HepG2 (cell line): Measurements from ENCODE around the gene ANKS4B. TPM values are rescaled to one million over a fixed set of nuclear protein-coding genes. Genes with fewer than 3 reads are reported as not detected.
A peak's percentile ranks its signal among the peaks of the same experiment; 100 is the strongest.
"Not testable (repeated sequence)": the region's sequence is repeated elsewhere in the genome, so short reads cannot be mapped to it uniquely, and the experiment has no call there.

ENCODE experiments used
- ATAC-seq: fragments of 200-7000 bp; cut with Tn5 transposase; 3 replicates; pipeline ENCODE4 v1.9.1; 2020; ENCODE audit warnings: mild to moderate bottlenecking, moderate library complexity
- BruUV-seq: library from RNA; stranded (reverse); fragments of 400-500 nt; replicated peaks from 2 replicates; lab custom pipeline; 2021; lab: Mats Ljungman, UMichigan
- CTCF ChIA-PET: fragments of 300-600 bp; formaldehyde crosslinking; extraction: SDS; loops from one replicate; lab custom pipeline; 2021; ENCODE audit warnings: low total read pairs, inconsistent platforms, low intra/inter-chr PET ratio; lab: Yijun Ruan, JAX
- POLR2A ChIA-PET: fragments of 350-600 bp; sonication (Branson Sonifier 250); formaldehyde crosslinking; loops from one replicate; lab custom pipeline; 2020; ENCODE audit warnings: antibody characterized with exemption, inconsistent platforms; lab: Yijun Ruan, JAX
- DNase-seq: peaks from one replicate; pipeline ENCODE4 v3.0.0-alpha.2; 2015; ENCODE audit warnings: low spot score
- FAIRE-seq: peaks from 3 replicates; lab custom pipeline; 2011; peaks lifted over from hg19 to GRCh38; lab: Jason Lieb, UNC
- H2AFZ ChIP-seq: one replicate; pipeline ENCODE4 v1.6.1; 2011; ENCODE audit warnings: low read length, inconsistent platforms
- H3K27ac ChIP-seq: fragments of 300-600 bp; 3 replicates; pipeline ENCODE4 v1.8.0; 2011; ENCODE audit warnings: mixed run types, mild to moderate bottlenecking, mixed read lengths, low read length, inconsistent platforms; ENCODE audit not compliant: insufficient read depth; ENCODE audit errors: extremely low read length
- H3K27me3 ChIP-seq, 2 experiments: fragments of 200-600 bp in 1 of 2; 2 replicates in 1 of 2; 3 replicates in 1 of 2; pipeline versions ENCODE4 v1.6.0 to v1.8.0; 2011; ENCODE audit warnings: low read length in 2 of 2, mild to moderate bottlenecking in 2 of 2, moderate library complexity in 2 of 2, inconsistent platforms in 1 of 2; ENCODE audit not compliant: insufficient read depth in 2 of 2, control insufficient read depth in 1 of 2
- H3K36me3 ChIP-seq, 2 experiments: fragments of 200-600 bp in 1 of 2; replicated peaks in 1 of 2; 2 replicates in 1 of 2; 3 replicates in 1 of 2; pipeline versions ENCODE4 v1.5.1 to v1.8.0; 2011; ENCODE audit warnings: low read length in 2 of 2, inconsistent platforms in 1 of 2; ENCODE audit not compliant: insufficient read depth in 2 of 2, control insufficient read depth in 1 of 2
- H3K4me1 ChIP-seq: 2 replicates; pipeline ENCODE4 v1.5.1; 2012; ENCODE audit warnings: low read length, inconsistent platforms; ENCODE audit not compliant: insufficient read depth
- H3K4me2 ChIP-seq: 2 replicates; pipeline ENCODE4 v1.6.0; 2011; ENCODE audit warnings: low read depth, low read length, inconsistent platforms
- H3K4me3 ChIP-seq, 3 experiments: fragments of 200-600 bp in 1 of 3; sonication (generic), shearing (Covaris generic) in 1 of 3; replicated peaks in 1 of 3; 2 replicates each; pipeline ENCODE4 v1.5.1; 2011 to 2016; ENCODE audit warnings: low read length in 3 of 3, inconsistent platforms in 2 of 3, low read depth in 2 of 3, mild to moderate bottlenecking in 2 of 3, control low read depth in 1 of 3, mixed read lengths in 1 of 3; ENCODE audit not compliant: insufficient read depth in 1 of 3
- H3K79me2 ChIP-seq: one replicate; pipeline ENCODE4 v1.6.1; 2011; ENCODE audit warnings: low read length, inconsistent platforms; ENCODE audit not compliant: insufficient read depth
- H3K9ac ChIP-seq: 2 replicates; pipeline ENCODE4 v1.6.0; 2011; ENCODE audit warnings: mild to moderate bottlenecking, low read depth, low read length, inconsistent platforms; ENCODE audit not compliant: insufficient read depth
- H3K9me3 ChIP-seq: 2 replicates; pipeline ENCODE4 v1.5.1; 2012; ENCODE audit warnings: mild to moderate bottlenecking, low read length
- H4K20me1 ChIP-seq: 2 replicates; pipeline ENCODE4 v1.6.0; 2011; ENCODE audit warnings: inconsistent platforms, mild to moderate bottlenecking, low read length, moderate library complexity; ENCODE audit not compliant: insufficient read depth
- ADNP ChIP-seq: sonication (generic); formaldehyde crosslinking; IDR thresholded peaks from 2 replicates; pipeline ENCODE4 v1.4.0; 2020; ENCODE audit warnings: missing genetic modification reagents
- EP300 ChIP-seq, 3 experiments: sonication (generic) in 1 of 3; formaldehyde crosslinking in 1 of 3; IDR thresholded peaks; 2 replicates each; pipeline versions ENCODE4 v1.5.1 to v1.6.1; 2011 to 2020; ENCODE audit warnings: low read depth in 2 of 3, low read length in 2 of 3, borderline replicate concordance in 1 of 3, improper control_type of control experiment in 1 of 3, mild to moderate bottlenecking in 1 of 3, missing genetic modification reagents in 1 of 3, moderate library complexity in 1 of 3
- HDAC2 ChIP-seq: sonication (generic); formaldehyde crosslinking; IDR thresholded peaks from 2 replicates; pipeline ENCODE4 v1.4.0; 2020; ENCODE audit warnings: missing genetic modification reagents
- HMG20A ChIP-seq: IDR thresholded peaks from 2 replicates; pipeline ENCODE4 v1.6.1; 2016; ENCODE audit warnings: borderline replicate concordance
- HNF4A ChIP-seq: sonication (generic); formaldehyde crosslinking; IDR thresholded peaks from 2 replicates; pipeline ENCODE4 v1.4.0; 2020; ENCODE audit warnings: missing genetic modification reagents
- JARID2 ChIP-seq: sonication (generic); formaldehyde crosslinking; IDR thresholded peaks from 2 replicates; pipeline ENCODE4 v1.8.1; 2023; ENCODE audit warnings: missing genetic modification reagents, inconsistent platforms; ENCODE audit not compliant: insufficient replicate concordance
- MZF1 ChIP-seq: sonication (generic); formaldehyde crosslinking; IDR thresholded peaks from 2 replicates; pipeline ENCODE4 v1.8.1; 2023; ENCODE audit warnings: mild to moderate bottlenecking, missing genetic modification reagents, borderline replicate concordance
- NR2F6 ChIP-seq, 2 experiments: IDR thresholded peaks; 2 replicates each; pipeline ENCODE4 v1.6.1; 2016; ENCODE audit warnings: antibody characterized with exemption in 1 of 2, mild to moderate bottlenecking in 1 of 2
- POGZ ChIP-seq: sonication (generic); formaldehyde crosslinking; IDR thresholded peaks from 2 replicates; pipeline ENCODE4 v1.4.0; 2020; ENCODE audit warnings: mild to moderate bottlenecking, missing genetic modification reagents
- SALL1 ChIP-seq: sonication (generic); formaldehyde crosslinking; IDR thresholded peaks from 2 replicates; pipeline ENCODE4 v1.8.0; 2022; ENCODE audit warnings: mild to moderate bottlenecking, missing genetic modification reagents
- ZMYM4 ChIP-seq: sonication (generic); formaldehyde crosslinking; IDR thresholded peaks from 2 replicates; pipeline ENCODE4 v1.8.1; 2023; ENCODE audit warnings: mild to moderate bottlenecking, missing genetic modification reagents
- ZNF101 ChIP-seq: sonication (generic); formaldehyde crosslinking; IDR thresholded peaks from 2 replicates; pipeline ENCODE4 v1.4.0; 2020; ENCODE audit warnings: mild to moderate bottlenecking, low read depth, missing genetic modification reagents, borderline replicate concordance
- ZNF329 ChIP-seq: sonication (generic); formaldehyde crosslinking; IDR thresholded peaks from 2 replicates; pipeline ENCODE4 v1.9.0; 2021; ENCODE audit warnings: low read depth, mild to moderate bottlenecking, missing genetic modification reagents
- ZNF564 ChIP-seq: sonication (generic); formaldehyde crosslinking; IDR thresholded peaks from 2 replicates; pipeline ENCODE4 v1.8.1; 2023; ENCODE audit warnings: mild to moderate bottlenecking, missing genetic modification reagents
- ZNF605 ChIP-seq: sonication (generic); formaldehyde crosslinking; IDR thresholded peaks from 2 replicates; pipeline ENCODE4 v1.8.0; 2022; ENCODE audit warnings: mild to moderate bottlenecking, missing genetic modification reagents
- WGBS: methylation state at CpG from one replicate; pipeline ENCODE4 v1.1.6; 2017; ENCODE audit warnings: low lambda C conversion rate; 5-methylcytosine and 5-hydroxymethylcytosine counted together
- in situ Hi-C: cut with HindIII; loops from 2 replicates; pipeline ENCODE4 v1.10.0; 2017; ENCODE audit warnings: low pct_unique_long_range_greater_than_20kb; ENCODE audit not compliant: extremely low pct_ligation_motif_present
- intact Hi-C: fragments of 100-400 bp; cut with micrococcal nuclease; formaldehyde crosslinking; loops from one replicate; pipeline ENCODE4 v1.10.0; 2022; ENCODE audit not compliant: unreplicated experiment
- polyA plus RNA-seq, 8 experiments: library from polyadenylated mRNA; depleted of rRNA in 3 of 8; stranded (reverse) in 7 of 8; unstranded in 1 of 8; fragments of >200 nt; fragmentation: Illumina TruSeq in 4 of 8; extraction: Trizol in 4 of 8; gene quantifications; 2 replicates each; pipeline versions ENCODE4 v1.2.1 to v1.2.3, GENCODE V29; 2011 to 2016; ENCODE audit warnings: low read depth in 4 of 8, missing spikeins in 1 of 8, mixed read lengths in 1 of 8; ENCODE audit not compliant: insufficient read depth in 1 of 8
- total RNA-seq, 5 experiments: library from RNA; depleted of rRNA; stranded (reverse); fragments of >200 nt; fragmentation: Illumina TruSeq; extraction: Trizol; gene quantifications; 2 replicates each; pipeline ENCODE4 v1.2.3, GENCODE V29; 2016; ENCODE audit warnings: low read depth in 1 of 5
- TF ChIP-seq, protein P1 (sequence below): IDR thresholded peaks from 2 replicates; pipeline ENCODE4 v1.4.0; 2020; ENCODE audit warnings: mild to moderate bottlenecking, missing genetic modification reagents

The ANKS4B gene
- total and polyA plus RNA-seq, 2 of the 13 experiments (the other 11 are each of a cell fraction or from before 2014, with no cell fraction given), result 6.5 to 30.0 TPM

DNA sequence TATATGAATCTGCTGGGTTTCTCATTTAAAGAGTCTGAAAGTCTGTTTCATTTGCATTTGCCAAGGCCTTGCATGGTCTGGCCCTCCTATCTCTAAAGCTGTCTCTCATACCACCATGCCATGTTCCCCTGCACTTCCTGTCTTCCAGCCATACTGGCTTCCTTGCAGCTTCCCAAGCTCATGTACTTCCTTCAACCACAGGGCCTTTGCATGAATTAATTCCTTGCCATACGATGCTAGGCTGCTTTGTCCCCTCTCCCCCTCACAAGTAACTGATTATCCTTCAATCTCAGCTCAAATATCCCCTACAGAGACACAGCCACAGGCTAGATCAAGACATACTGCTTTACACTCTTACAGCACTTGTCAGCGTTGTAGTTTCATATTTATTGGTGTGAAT is 38.8 kb downstream of the ANKS4B start:
- TF ChIP-seq MZF1 (no peak), ZNF605 (CRISPR knock-in tag) (peak; percentile 49; the same call in 1 of the 2 replicates), ZNF101 (no peak), JARID2 (CRISPR knock-in tag) (no peak), ZNF564 (CRISPR knock-in tag) (no peak), ZNF329 (no peak), HDAC2 (CRISPR knock-in tag) (no peak)
- H3K27me3 ChIP-seq, result peaks cover 0 to 10% of the 10 kb centered on the region in 2 experiments; a peak in 2 of 5 replicates
- no peak overlapping the region for H3K4me3 ChIP-seq
- ChIA-PET POLR2A (no interaction called here), CTCF (no interaction called here)
- no peak overlapping the region for H3K27ac ChIP-seq
- H3K4me2 ChIP-seq, result no peak overlapping the region
- WGBS, result 13% methylated on average over 2 of the region's 2 CpGs
- H4K20me1 ChIP-seq, result no peaks in the 10 kb centered on the region
- FAIRE-seq (no peak), DNase-seq (no peak), ATAC-seq (no peak)
- no peak overlapping the region for H2AFZ ChIP-seq
- intact Hi-C loops (no loop called here), in situ Hi-C loops (no loop called here)
- H3K79me2 ChIP-seq, result no peaks in the 10 kb centered on the region
- BruUV-seq, result no TSS peak
- no peaks in the 10 kb centered on the region for H3K36me3 ChIP-seq
- no peaks in the 10 kb centered on the region for H3K9me3 ChIP-seq
- H3K4me1 ChIP-seq, result peaks cover 18% of the 10 kb centered on the region
- H3K9ac ChIP-seq, result no peak overlapping the region

DNA sequence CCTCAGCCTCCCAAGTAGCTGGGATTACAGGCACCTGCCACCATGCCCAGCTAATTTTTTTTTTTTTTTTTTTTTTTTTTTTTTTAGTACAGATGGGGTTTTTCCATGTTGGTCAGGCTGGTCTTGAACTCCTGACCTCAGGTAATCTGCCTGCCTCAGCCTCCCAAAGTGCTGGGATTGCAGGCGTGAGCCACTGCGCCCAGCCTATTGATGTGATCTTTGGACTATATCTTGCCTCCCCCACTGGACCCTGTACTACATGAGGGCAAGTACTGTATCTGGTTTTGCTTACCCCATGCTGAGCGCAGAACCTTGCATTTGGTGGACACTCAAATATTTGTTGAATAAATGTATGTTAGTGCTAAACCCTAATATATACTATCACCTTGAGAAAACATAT is 39.3 kb downstream of the ANKS4B start:
- Histone ChIP-seq H3K4me1 (peaks cover 24% of the 10 kb centered on the region), H3K27me3 (peaks cover 0 to 15% of the 10 kb centered on the region in 2 experiments; a peak in 2 of 5 replicates)
- H2AFZ ChIP-seq; H3K9ac ChIP-seq; H3K4me2 ChIP-seq; CTCF ChIA-PET; H3K79me2 ChIP-seq; DNase-seq; H4K20me1 ChIP-seq; BruUV-seq; H3K4me3 ChIP-seq; H3K27ac ChIP-seq; in situ Hi-C loops; H3K9me3 ChIP-seq; H3K36me3 ChIP-seq; FAIRE-seq; intact Hi-C loops; TF ChIP-seq NR2F6 (IDR thresholded peaks at IDR 0.05); EP300 (CRISPR knock-in tag; IDR thresholded peaks at IDR 0.05; ENCODE audit: borderline replicate concordance): not testable (repeated sequence)
- ATAC-seq, result peak; percentile 46
- POLR2A ChIA-PET, result interaction anchor here (0.8 to 2.7 kb wide), 3 partner anchors 11 to 255 kb away, joined by 3 to 11 read pairs (median 3); no protein-coding TSS in a partner anchor
- WGBS, result 19% methylated on average over 3 of the region's 3 CpGs
- TF ChIP-seq, protein P1, sequence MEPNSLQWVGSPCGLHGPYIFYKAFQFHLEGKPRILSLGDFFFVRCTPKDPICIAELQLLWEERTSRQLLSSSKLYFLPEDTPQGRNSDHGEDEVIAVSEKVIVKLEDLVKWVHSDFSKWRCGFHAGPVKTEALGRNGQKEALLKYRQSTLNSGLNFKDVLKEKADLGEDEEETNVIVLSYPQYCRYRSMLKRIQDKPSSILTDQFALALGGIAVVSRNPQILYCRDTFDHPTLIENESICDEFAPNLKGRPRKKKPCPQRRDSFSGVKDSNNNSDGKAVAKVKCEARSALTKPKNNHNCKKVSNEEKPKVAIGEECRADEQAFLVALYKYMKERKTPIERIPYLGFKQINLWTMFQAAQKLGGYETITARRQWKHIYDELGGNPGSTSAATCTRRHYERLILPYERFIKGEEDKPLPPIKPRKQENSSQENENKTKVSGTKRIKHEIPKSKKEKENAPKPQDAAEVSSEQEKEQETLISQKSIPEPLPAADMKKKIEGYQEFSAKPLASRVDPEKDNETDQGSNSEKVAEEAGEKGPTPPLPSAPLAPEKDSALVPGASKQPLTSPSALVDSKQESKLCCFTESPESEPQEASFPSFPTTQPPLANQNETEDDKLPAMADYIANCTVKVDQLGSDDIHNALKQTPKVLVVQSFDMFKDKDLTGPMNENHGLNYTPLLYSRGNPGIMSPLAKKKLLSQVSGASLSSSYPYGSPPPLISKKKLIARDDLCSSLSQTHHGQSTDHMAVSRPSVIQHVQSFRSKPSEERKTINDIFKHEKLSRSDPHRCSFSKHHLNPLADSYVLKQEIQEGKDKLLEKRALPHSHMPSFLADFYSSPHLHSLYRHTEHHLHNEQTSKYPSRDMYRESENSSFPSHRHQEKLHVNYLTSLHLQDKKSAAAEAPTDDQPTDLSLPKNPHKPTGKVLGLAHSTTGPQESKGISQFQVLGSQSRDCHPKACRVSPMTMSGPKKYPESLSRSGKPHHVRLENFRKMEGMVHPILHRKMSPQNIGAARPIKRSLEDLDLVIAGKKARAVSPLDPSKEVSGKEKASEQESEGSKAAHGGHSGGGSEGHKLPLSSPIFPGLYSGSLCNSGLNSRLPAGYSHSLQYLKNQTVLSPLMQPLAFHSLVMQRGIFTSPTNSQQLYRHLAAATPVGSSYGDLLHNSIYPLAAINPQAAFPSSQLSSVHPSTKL (CRISPR knock-in tag), result peak; percentile 22; the same call in 1 of the 2 replicates
- TF ChIP-seq NR2F6 (CRISPR knock-in tag; IDR thresholded peaks at IDR 0.05), result 0 out of 2 replicates have a peak, but pooled peaks have one; percentile 14
- 0 out of 2 replicates have a peak, but pooled peaks have one; percentile 35 for TF ChIP-seq ZMYM4 (CRISPR knock-in tag)
- TF ChIP-seq ADNP (CRISPR knock-in tag), result peak; percentile 57; the same call in 1 of the 2 replicates
- TF ChIP-seq POGZ, result 0 out of 2 replicates have a peak, but pooled peaks have one; percentile 19
- TF ChIP-seq EP300 (IDR thresholded peaks at IDR 0.05; ENCODE audit: low read depth in 2 of 2, low read length in 2 of 2), result 0 out of 4 replicates have a peak, but pooled peaks of 1 of the 2 experiments have one; percentile 16
- peak; percentile 54 for TF ChIP-seq SALL1 (CRISPR knock-in tag)
- TF ChIP-seq HNF4A, result peak; percentile 85
- TF ChIP-seq HMG20A (CRISPR knock-in tag), result 0 out of 2 replicates have a peak, but pooled peaks have one; percentile 5
